DMS53 (cell line): Measurements from ENCODE around the gene MUC2.
"Not testable (repeated sequence)": the region's sequence is repeated elsewhere in the genome, so short reads cannot be mapped to it uniquely, and the experiment has no call there.

Experiments
- DNase-seq: peaks from one replicate; lab custom pipeline; 2025; lab: John Stamatoyannopoulos, UW

Gene MUC2

DNA sequence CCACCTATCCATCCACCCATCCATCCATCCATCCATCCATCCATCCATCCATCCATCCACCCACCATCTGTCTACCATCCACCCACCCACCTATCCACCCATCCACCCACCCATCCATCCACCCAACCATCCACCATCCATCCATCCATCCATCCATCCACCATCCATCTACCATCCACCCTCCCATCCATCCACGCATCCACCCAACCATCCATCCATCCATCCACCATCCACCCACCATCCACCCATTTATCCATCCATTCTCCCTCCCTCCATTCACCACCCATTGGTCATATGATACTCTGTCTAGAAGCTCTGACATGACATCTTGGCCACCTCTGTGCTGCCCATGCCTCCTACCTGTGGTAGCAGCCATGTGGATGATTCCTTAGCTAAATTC, 31.7 kb downstream of the MUC2 start:
- DNase-seq = no peak

DNA sequence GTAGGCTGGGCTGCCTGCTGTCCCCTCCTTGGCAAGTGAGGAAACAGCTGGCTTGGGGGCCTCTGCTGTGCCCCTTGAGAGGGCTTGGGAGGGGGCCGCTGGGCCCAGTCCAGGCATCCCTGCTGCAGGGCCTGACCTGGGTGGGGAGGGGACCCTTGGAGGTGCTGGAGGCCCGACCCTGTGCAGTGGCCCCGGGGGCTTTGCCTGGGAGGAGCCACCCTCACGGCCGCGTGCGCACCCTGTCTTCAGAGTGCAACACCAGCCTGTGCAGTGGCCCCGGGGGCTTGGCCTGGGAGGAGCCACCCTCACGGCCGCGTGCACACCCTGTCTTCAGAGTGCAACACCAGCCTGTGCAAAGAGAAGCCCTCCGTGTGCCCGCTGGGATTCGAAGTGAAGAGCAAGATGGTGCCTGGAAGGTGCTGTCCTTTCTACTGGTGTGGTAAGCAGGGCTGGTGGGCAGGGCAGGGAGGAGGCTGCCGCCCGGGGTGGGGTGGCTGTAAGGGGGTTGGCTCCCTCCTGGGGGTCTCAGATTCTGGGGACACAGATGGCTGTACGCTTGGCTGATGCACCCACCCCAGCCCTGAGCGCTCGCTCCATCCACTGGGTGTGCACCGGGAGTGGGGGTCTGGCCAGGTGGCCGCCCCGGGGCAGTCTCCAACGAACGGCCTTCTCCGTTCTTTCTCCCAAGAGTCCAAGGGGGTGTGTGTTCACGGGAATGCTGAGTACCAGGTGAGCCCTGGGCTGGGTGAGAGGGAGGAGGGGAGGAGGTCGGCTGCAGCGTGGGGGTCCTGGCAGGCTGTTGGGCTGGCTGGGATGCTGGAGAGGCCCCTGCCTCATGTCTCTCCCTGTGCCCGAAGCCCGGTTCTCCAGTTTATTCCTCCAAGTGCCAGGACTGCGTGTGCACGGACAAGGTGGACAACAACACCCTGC, 32.9 kb downstream of the MUC2 start:
- no peak for DNase-seq

DNA sequence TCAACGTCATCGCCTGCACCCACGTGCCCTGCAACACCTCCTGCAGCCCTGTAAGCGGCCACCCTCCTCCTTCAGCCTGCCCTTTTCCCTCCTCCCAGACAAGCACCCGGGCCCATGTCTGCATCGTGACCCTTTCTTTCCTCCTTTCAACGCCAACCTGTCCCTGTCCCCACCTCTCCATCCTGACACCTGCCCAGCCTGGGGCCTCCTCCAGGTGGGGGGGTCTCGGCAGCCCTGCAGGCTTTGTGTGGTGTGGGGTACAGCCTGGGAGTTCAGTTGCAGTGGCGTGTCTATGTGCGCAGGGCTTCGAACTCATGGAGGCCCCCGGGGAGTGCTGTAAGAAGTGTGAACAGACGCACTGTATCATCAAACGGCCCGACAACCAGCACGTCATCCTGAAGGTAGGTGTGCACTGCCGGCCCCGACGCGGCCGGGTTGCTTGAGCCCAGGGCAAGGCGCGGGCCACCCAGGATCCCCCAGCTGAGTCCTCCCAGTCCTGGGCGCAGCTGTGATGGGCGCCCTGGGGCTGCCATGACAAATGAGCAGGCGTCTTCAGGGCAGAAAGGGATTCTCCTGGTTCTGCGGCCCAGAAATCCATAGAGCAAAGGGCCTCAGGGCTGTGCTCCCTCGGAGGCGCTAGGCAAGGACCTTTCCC, 33.7 kb downstream of the MUC2 start:
- no peak for DNase-seq

DNA sequence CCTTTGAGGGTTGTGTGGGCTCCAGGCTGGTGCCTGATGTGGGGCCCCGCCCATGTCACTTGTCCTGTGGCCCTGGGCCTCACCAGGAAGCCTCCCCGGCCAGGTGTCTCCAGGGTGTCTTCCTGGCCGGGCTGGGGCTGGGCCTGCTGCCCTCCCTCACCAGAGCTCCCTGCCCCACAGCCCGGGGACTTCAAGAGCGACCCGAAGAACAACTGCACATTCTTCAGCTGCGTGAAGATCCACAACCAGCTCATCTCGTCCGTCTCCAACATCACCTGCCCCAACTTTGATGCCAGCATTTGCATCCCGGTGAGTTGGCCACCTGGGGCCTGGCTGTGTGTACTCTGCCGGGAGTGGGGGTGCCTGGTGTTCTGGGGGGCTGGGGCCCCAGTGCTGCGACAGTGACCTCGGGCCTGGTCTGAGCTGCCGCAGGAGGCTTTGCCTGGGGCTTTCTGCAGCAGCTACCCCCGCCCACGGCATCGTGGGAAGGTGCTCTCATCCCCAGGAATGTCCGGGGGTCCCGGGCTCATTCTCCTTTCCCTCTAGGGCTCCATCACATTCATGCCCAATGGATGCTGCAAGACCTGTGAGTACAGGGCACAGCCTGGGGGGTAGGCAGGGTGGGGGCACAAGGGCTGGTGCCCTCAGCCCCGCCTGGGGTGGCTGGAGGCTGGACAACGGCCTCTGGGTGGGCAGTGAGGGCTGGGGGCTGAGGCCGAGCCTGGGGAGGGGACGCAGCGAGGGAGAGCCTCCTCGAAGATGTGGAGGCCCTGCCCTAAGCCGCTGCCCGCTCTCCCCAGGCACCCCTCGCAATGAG, 34.6 kb downstream of the MUC2 start:
- DNase-seq = no peak

DNA sequence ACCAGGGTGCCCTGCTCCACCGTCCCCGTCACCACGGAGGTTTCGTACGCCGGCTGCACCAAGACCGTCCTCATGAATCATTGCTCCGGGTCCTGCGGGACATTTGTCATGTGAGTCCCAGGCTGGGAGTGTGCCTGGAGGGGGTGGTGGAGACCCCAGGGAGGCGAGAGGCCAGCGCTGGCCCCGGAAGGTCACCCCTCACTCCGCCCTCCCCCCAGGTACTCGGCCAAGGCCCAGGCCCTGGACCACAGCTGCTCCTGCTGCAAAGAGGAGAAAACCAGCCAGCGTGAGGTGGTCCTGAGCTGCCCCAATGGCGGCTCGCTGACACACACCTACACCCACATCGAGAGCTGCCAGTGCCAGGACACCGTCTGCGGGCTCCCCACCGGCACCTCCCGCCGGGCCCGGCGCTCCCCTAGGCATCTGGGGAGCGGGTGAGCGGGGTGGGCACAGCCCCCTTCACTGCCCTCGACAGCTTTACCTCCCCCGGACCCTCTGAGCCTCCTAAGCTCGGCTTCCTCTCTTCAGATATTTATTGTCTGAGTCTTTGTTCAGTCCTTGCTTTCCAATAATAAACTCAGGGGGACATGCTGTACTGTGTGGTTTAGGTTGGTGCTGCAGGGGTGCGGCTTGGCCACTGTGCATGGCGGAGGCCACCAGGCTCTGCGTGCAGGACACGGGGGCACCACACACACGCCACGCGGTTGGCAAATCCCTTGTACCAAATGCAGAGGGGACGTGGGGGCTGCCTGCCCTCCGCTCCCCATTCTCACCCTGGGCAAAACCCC, 35.4 kb downstream of the MUC2 start:
- no peak for DNase-seq

DNA sequence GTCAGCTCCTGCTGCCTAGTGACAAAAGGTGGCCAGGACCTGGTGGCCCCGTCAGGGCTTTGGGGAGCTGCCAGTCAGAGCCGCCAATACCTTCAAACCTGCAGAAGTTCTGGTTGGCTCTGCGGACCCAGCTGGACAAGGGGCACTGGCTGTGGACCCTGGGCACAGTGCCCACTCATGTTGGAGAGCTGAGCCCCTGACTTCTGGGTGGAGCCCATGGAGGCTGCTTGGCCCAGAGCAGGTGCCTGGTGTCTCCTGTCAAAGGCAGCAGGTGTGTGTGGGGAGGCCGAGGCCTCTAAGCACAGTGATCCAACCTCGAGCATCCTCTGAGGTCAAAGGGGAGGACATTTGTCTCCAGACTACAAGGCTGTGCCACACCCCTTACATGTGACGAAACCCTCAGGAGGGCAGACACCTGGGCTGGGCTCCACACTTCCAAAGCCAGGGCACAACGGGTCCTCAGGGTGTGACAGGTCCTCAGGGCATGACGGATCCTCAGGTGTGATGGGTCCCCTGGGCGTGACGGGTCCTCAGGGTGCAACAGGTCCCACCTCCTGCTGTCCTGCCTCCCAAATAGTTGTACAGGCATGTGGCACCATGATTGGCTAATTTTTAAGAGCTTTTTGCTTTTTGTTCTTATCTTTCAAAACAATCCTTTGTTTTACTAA, 37.0 kb downstream of the MUC2 start:
- no peak for DNase-seq

DNA sequence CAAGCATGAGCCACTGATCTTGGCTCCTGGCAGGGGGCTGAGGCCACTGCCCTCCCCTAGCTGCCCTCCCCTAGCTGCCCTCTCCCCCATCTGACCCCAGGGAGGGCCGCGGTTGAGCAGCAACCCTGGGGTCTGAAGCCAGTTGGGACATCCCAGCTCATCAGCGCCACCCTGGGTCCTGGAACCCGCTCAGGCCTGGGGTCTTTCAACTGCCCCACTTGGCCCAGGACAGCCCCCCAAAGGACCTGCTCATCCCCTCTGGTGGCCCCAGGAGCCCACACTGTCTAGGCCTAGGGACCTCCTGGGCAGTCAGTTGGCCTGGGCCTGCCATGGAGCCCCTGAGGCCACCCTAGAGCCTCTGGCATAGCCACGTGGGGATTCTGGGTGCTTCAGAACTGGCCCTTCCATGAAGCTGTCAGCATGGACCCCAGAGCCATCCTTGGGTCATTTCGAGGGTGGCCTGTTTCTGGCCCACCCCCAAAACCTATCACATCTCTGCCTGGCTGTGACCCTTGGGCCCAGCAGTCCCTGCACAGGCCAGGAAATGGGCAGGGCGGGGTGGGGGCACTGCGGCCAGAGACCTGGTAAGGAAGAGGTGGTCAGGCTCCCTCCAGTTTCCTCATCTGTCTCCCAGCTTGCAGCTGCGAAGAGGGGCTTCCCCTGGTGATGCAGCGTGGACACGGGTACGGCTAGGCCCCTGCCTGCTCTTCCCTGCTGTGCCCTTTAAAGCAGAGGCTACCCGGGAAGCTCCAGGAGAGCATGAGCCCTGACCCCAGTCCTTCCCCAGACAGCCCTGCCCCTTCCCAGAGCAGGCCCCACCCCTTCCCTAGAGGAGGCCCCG, 37.9 kb downstream of the MUC2 start:
- no peak for DNase-seq

DNA sequence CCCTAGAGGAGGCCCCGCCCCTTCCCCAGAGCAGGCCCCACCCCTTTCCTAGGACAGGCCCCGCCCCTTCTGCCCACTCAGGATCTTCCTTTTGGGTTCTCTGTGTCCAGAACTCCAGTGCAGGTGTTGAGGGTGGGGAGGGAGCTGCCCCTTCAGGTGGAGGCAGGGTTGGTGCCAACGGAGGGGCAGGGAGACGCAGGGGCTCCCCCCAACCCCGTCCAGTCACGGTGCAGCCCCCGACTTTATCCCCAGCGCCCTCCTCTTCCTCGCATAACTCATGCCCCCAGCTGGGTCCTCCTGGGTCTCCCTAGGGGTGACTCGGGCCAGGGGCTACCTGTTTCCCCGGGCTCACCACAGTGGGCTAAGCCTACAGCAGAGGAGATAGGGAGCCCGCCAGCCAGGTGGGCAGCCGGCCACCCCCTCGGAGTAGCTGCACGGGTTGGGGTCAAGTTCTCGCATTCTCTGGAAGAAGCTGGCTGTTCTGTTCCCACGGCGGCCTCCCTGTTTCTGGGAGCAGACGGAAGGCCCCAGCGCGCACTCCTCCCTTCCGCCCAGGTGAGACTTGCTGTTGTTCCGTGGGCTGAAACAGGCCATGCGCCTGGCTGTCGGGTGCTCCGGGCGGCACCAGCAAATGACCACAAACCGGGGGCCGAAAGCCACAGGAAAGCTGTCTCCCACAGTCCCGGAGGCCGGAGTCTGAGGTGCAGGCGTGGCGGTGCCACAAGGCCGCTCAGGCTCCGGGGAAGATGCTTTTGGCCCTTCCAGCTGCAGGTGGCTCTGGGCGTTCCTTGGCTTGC, 38.9 kb downstream of the MUC2 start:
- peak; percentile 38 for DNase-seq

DNA sequence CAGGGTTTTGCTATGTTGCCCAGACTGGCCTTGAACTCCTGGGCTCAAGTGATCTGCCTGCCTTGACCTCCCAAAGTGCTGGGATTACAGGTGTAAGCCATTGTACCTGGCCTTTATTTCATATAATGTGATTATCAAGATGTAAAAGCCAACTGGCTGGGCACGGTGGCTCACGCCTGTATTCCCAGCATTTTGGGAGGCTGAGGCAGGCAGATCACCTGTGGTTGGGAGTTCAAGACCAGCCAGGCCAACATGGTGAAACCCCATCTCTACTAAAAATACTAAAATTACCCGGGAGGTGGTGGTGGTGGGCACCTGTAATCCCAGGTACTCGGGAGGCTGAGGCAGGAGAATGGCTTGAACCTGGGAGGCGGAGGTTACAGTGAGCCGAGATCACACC, 40.6 kb downstream of the MUC2 start:
- DNase-seq = not testable (repeated sequence)

DNA sequence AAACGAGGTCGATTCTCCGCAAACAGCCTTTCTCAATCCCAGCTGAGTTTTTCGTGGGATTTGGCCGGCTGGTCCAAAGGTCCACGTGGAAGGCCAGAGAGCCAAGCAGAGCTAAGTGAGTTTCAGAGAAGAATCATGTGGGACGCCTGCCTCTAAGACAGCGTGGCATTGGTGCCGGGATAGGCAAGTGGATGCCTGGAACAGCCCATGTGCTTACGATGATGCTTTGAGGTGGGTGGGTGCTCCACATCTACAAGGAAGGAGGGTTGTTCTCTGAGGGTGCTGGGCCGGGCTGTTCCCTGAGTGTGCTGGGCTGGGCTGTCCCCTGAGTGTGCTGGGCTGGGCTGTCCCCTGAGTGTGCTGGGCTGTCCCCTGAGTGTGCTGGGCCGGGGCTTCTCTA, 41.4 kb downstream of the MUC2 start:
- no peak for DNase-seq

DNA sequence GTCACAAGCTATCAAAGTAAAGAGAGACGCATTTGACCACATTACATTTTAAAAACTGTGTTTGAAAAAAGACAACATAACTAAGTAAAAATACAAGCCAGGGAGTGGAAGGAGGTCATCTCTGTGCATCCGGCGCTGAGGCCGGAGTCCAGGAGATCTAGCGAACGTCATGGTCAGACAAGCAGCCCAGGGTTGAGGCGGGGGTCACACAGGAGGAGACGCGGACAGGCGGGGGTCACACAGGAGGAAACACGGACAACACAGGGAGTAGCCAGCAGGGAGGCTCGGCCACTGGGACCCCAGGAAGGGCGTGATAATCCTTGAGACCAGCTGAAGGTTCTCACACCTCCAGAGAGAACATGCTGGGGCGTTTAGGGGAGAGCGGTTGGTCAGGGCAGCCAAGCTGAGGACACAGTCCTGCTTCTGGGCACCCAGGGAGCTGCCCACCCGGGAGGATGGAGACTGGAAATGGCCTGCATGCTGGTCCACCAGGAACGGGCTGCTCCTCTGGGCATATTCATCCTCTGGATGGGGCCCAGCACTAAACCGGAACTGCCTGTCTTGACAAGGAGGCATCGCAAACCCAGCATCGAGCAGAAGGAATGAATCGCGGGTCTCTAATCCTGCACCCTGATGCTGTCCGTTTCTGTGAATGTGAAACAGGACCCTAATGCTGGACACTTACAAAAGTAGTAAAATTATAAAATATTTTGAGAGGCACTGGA, 42.2 kb downstream of the MUC2 start:
- no peak for DNase-seq

DNA sequence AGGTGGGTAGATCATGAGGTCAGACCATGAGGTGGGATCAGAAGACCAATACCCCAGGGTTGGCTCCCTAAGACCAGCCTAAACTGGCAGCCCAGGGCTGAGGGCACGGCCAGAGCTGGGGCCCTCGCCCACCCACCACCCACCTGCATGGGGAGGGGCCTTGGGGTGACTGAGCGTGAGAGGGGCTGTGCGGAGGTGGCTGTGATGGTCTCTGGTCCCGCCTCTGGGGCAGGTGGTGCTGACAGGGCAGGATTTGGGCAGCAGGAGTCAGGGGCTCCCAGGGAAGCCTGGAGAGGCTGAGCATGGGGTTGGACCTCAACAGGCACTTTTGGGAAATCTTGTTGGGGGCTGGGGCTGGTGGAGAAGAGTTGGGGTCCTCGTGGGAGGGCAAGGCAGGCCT, 43.3 kb downstream of the MUC2 start:
- DNase-seq = no peak

DNA sequence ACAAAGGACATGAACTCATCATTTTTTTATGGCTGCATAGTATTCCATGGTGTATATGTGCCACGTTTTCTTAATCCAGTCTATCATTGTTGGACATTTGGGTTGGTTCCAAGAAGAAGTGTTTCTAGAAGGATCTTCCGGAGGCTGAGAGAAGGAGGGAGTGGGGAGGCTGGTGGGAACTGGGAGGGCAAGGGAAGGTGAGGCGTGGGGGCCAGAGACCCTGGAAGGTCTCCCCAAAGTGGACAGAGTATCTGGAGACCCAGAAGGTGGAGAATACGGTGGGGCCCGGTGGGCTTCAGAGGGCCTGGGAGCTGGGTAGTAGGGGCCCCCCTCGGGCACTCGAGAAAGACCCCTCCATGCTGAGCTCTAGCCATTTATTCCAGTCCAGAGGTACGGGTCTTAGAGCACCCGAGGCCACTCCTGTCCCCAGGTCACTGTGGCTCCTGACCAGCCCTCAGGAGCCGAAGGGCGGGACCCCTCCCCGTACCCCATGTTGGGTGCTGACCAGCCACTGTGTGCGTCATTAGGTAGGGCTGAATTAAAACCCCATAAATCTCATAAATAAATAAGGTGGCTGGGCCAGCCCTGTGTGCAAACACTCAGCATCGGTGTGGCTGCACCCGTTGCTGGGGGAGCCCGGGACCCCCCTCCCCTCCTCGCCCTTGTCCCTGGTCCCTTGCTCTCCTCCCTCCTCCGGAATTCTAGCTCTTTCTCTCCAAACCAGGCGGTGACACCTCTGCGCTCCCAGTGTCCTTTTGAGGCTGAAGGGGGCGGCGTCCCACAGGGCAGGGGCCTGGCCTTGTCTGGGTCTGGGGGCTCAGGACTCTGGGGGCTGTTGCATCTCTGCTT, 44.3 kb downstream of the MUC2 start:
- no peak for DNase-seq

DNA sequence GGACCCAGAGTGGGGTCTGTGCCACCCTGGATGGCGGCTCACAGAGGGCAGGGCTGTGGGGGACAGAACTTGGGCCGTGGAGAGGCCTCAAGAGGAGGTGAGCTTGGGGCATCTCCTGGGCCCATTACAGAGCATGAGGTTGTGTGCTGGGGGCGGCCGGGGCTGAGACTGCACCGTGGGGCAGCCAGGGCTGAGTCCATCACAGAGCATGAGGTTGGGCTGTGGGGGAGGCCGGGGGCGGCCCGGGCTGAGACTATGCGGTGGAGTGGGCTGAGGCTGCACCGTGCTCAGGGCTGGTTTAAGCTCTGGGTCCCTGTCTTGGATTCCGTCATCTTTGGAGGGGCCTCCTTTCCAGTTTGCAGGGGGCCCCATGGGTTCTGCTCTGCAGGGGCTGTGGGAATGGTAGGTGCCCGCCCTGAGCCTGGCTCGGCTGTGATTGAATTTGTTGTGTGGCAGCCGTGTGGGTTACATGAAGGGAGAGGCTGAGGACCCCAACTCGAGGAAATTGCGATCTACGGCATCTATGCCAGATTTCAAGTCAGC, 45.0 kb downstream of the MUC2 start:
- no peak for DNase-seq

DNA sequence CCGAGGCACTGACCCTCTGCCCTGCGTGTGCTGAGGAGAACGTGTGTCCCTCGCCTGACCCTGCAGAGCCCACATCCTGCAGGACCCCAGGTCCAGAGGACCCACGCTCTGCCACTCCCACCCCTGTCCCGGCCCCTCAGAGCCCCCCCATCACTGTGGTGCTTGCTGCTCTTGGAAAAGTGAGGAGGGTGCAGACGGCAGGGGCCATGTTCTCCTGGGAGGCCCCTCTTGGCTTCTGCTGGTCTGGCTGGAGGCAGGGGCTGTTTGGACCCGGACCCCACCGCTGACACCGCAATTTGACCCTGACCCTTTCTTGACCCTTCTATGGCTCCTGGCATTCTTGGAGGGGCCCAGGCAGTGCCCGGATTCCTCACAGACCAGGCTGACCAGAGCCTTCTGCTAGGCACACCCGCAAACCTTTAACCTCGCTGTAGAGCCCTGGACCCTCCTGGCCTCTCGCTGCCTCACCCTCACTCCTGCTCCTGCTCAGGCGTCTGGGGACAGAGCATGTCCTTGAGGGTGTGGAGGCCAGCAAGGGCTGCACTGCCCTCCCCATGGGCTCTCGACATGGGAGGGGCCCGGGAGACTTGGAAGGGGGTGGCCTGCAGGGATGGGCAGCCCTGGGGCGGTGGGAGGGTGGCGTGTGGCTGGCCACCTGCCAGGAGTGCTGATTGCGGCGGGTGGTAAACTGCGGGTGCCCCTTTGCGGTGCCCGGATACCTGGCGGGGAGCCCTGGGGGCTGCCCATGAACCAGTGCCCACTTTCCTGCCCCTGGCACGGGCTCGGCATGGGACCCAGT, 46.1 kb downstream of the MUC2 start:
- no peak for DNase-seq

DNA sequence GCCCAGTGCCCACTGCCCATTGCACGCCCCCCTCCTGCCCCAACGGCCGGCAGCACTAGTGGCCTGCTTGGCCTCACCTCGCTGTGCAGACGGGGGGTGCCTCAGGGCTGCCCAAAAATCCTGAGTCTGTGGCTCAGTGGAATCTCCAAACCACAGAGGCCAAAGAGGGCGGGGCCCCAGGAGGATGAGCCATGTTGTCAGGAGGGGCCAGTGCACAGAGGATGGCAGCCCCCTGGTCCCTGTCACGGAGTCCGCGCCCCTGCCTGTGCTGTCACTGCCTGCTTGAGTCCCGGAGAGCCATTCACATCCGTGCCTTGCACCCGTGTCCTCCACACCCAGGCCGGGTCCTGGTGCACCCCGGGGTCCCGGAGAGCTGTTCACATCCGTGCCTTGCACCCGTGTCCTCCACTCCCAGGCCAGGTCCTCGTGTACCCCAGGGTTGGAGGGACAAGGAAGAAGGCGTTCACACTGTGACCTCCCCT, 46.7 kb downstream of the MUC2 start:
- no peak for DNase-seq
